ENCODE results near the gene EFCAB6. TPM values are rescaled to one million over a fixed set of nuclear protein-coding genes. Genes with fewer than 3 reads are reported as not detected.

Gene EFCAB6
- total RNA-seq, 2 experiments from 2014 or later = 0.15 to 0.21 TPM

- no peaks in the 10 kb centered on the region for H3K36me3 Mint-ChIP-seq (ENCODE audit: low read depth)
- no peak for DNase-seq
- peaks cover 2% of the 10 kb centered on the region for H3K27me3 Mint-ChIP-seq (ENCODE audit: low read depth)
- no peaks in the 10 kb centered on the region for H3K4me1 Mint-ChIP-seq (ENCODE audit: low read depth)
- intact Hi-C loops (cut with micrococcal nuclease) = no loop called here
- no peaks in the 10 kb centered on the region for H3K9me3 Mint-ChIP-seq
- H3K4me3 Mint-ChIP-seq = no peak overlapping the region
- no peak overlapping the region for H3K27ac Mint-ChIP-seq
- CTCF ChIA-PET = no interaction called here
Measured at GRCh38 chr22:43542681-43543521, 269.2 kb downstream of the EFCAB6 start.

GRCh38 chr22:43541462-43542407 is 270.4 kb downstream of the EFCAB6 start:
- Mint-ChIP-seq H3K4me1 (ENCODE audit: low read depth) (no peaks in the 10 kb centered on the region), H3K4me3 (no peak overlapping the region), H3K36me3 (ENCODE audit: low read depth) (no peaks in the 10 kb centered on the region), H3K27ac (no peak overlapping the region), H3K27me3 (ENCODE audit: low read depth) (peaks cover 7% of the 10 kb centered on the region), H3K9me3 (no peaks in the 10 kb centered on the region)
- DNase-seq = no peak
- CTCF ChIA-PET = no interaction called here
- intact Hi-C loops (cut with micrococcal nuclease) = no loop called here

GRCh38 chr22:43541022-43541421 is 271.1 kb downstream of the EFCAB6 start:
- no peak overlapping the region for H3K27ac Mint-ChIP-seq
- no peak overlapping the region for H3K4me3 Mint-ChIP-seq
- no peaks in the 10 kb centered on the region for H3K9me3 Mint-ChIP-seq
- intact Hi-C loops (cut with micrococcal nuclease) = no loop called here
- no peaks in the 10 kb centered on the region for H3K4me1 Mint-ChIP-seq (ENCODE audit: low read depth)
- CTCF ChIA-PET = no interaction called here
- peaks cover 7% of the 10 kb centered on the region for H3K27me3 Mint-ChIP-seq (ENCODE audit: low read depth)
- DNase-seq = no peak
- H3K36me3 Mint-ChIP-seq (ENCODE audit: low read depth) = no peaks in the 10 kb centered on the region

- Mint-ChIP-seq H3K27ac (no peak overlapping the region), H3K27me3 (ENCODE audit: low read depth) (peaks cover 7% of the 10 kb centered on the region), H3K9me3 (no peaks in the 10 kb centered on the region), H3K36me3 (ENCODE audit: low read depth) (no peaks in the 10 kb centered on the region), H3K4me3 (no peak overlapping the region), H3K4me1 (ENCODE audit: low read depth) (no peaks in the 10 kb centered on the region)
- no peak for DNase-seq
- CTCF ChIA-PET = no interaction called here
- intact Hi-C loops (cut with micrococcal nuclease) = no loop called here
Measured at GRCh38 chr22:43540529-43540923, 271.6 kb downstream of the EFCAB6 start.

GRCh38 chr22:43539572-43540528 is 272.3 kb downstream of the EFCAB6 start:
- Mint-ChIP-seq H3K27ac (no peak overlapping the region), H3K27me3 (ENCODE audit: low read depth) (peaks cover 7% of the 10 kb centered on the region), H3K36me3 (ENCODE audit: low read depth) (no peaks in the 10 kb centered on the region), H3K9me3 (no peaks in the 10 kb centered on the region), H3K4me1 (ENCODE audit: low read depth) (no peaks in the 10 kb centered on the region), H3K4me3 (no peak overlapping the region)
- no peak for DNase-seq
- CTCF ChIA-PET = no interaction called here
- intact Hi-C loops (cut with micrococcal nuclease) = no loop called here

GRCh38 chr22:43537019-43537585 is 275.0 kb downstream of the EFCAB6 start:
- Mint-ChIP-seq H3K27ac (no peak overlapping the region), H3K27me3 (ENCODE audit: low read depth) (peaks cover 7% of the 10 kb centered on the region), H3K4me3 (no peak overlapping the region), H3K36me3 (ENCODE audit: low read depth) (no peaks in the 10 kb centered on the region), H3K4me1 (ENCODE audit: low read depth) (no peaks in the 10 kb centered on the region), H3K9me3 (no peaks in the 10 kb centered on the region)
- DNase-seq = no peak
- CTCF ChIA-PET = no interaction called here
- intact Hi-C loops (cut with micrococcal nuclease) = no loop called here

GRCh38 chr22:43535741-43536140 is 276.4 kb downstream of the EFCAB6 start:
- H3K27me3 Mint-ChIP-seq (ENCODE audit: low read depth) = peaks cover 7% of the 10 kb centered on the region
- no peak for DNase-seq
- CTCF ChIA-PET = interaction anchor here (0.7 kb wide), 1 partner anchor 33 kb away, joined by 4 read pairs; no protein-coding TSS in a partner anchor
- no peaks in the 10 kb centered on the region for H3K36me3 Mint-ChIP-seq (ENCODE audit: low read depth)
- H3K27ac Mint-ChIP-seq = no peak overlapping the region
- H3K4me3 Mint-ChIP-seq = no peak overlapping the region
- H3K4me1 Mint-ChIP-seq (ENCODE audit: low read depth) = no peaks in the 10 kb centered on the region
- intact Hi-C loops (cut with micrococcal nuclease) = no loop called here
- no peaks in the 10 kb centered on the region for H3K9me3 Mint-ChIP-seq

- no peaks in the 10 kb centered on the region for H3K4me1 Mint-ChIP-seq (ENCODE audit: low read depth)
- peaks cover 7% of the 10 kb centered on the region for H3K27me3 Mint-ChIP-seq (ENCODE audit: low read depth)
- no peaks in the 10 kb centered on the region for H3K9me3 Mint-ChIP-seq
- intact Hi-C loops (cut with micrococcal nuclease) = no loop called here
- no peak for DNase-seq
- no peak overlapping the region for H3K27ac Mint-ChIP-seq
- no peak overlapping the region for H3K4me3 Mint-ChIP-seq
- CTCF ChIA-PET = no interaction called here
- no peaks in the 10 kb centered on the region for H3K36me3 Mint-ChIP-seq (ENCODE audit: low read depth)
Measured at GRCh38 chr22:43535336-43535735, 276.8 kb downstream of the EFCAB6 start.

- Mint-ChIP-seq H3K4me3 (no peak overlapping the region), H3K4me1 (ENCODE audit: low read depth) (no peaks in the 10 kb centered on the region), H3K36me3 (ENCODE audit: low read depth) (no peaks in the 10 kb centered on the region), H3K27ac (no peak overlapping the region), H3K9me3 (no peaks in the 10 kb centered on the region), H3K27me3 (ENCODE audit: low read depth) (peaks cover 7% of the 10 kb centered on the region)
- CTCF ChIA-PET = no interaction called here
- no peak for DNase-seq
- intact Hi-C loops (cut with micrococcal nuclease) = no loop called here
Measured at GRCh38 chr22:43534916-43535315, 277.2 kb downstream of the EFCAB6 start.

- Mint-ChIP-seq H3K4me1 (ENCODE audit: low read depth) (no peaks in the 10 kb centered on the region), H3K36me3 (ENCODE audit: low read depth) (no peaks in the 10 kb centered on the region), H3K4me3 (no peak overlapping the region), H3K27me3 (ENCODE audit: low read depth) (peaks cover 5% of the 10 kb centered on the region), H3K27ac (no peak overlapping the region), H3K9me3 (no peaks in the 10 kb centered on the region)
- no peak for DNase-seq
- intact Hi-C loops (cut with micrococcal nuclease) = no loop called here
- CTCF ChIA-PET = no interaction called here
Measured at GRCh38 chr22:43533656-43534428, 278.3 kb downstream of the EFCAB6 start.

GRCh38 chr22:43533156-43533530 is 279.0 kb downstream of the EFCAB6 start:
- H3K4me1 Mint-ChIP-seq (ENCODE audit: low read depth) = no peaks in the 10 kb centered on the region
- H3K27ac Mint-ChIP-seq = no peak overlapping the region
- H3K4me3 Mint-ChIP-seq = no peak overlapping the region
- no peaks in the 10 kb centered on the region for H3K36me3 Mint-ChIP-seq (ENCODE audit: low read depth)
- no peaks in the 10 kb centered on the region for H3K9me3 Mint-ChIP-seq
- peaks cover 5% of the 10 kb centered on the region for H3K27me3 Mint-ChIP-seq (ENCODE audit: low read depth)
- DNase-seq = no peak
- CTCF ChIA-PET = no interaction called here
- intact Hi-C loops (cut with micrococcal nuclease) = no loop called here
